Measurements from ENCODE around the gene ZNF132. TPM values are rescaled to one million over a fixed set of nuclear protein-coding genes. Genes with fewer than 3 reads are reported as not detected.

ZNF132 gene
- total and polyA plus RNA-seq, 9 of the 15 experiments (the other 6 are each of a cell fraction or from before 2014, with no cell fraction given) = 0.03 to 0.42 (median 0.10) TPM; not detected in 5

DNA sequence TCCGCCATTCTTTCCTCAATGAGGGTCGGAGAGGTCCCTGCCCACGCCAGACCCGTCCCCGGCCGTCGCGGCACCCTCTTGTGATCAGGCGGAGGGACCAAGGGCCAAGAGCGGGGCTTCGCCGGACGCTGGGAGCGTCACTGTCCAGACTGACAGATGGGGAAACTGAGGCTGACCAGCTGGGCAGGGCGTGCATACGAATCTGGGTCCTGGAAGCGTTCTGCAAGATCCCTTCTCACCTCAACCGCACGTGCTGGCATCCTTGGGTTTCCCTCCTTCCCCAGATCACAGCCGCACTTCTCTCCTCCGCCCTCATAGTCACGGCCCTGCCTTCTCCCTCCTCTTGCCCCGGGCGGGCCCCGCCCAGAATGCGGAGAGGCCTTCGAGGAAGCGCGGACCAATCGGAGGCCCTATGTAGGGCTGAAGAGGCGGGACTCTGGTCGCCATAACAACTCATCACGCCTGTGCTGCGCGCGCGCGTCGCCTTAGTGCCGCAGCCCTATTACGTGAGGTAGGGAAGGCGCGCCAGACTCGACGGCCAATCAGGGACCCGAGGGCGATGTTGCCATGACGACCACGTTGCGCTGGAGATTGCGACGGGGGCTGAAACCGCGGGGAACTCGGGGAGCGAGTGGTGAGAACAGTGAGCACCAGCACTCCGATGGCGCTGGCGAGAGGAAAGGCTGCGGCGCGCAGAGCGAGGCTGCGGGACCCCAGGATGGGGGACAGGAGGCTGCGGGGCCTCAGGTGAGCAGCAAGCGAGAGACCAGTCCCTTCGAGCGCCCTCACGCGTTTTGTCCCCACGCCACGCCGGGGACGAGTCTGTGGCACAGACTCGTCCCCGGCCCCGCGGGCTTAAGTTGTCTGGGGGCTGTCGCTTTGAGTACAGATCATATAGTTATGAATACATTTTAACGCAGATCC is 38.8 kb downstream of the ZNF132 start (continued):
- TF ChIP-seq ZC3H4 (CRISPR knock-in tag; IDR thresholded peaks at IDR 0.05; ENCODE audit: borderline replicate concordance) = no peak
- peak; percentile 59; the same call in 1 of the 2 replicates for TF ChIP-seq PML (IDR thresholded peaks at IDR 0.05; ENCODE audit: low read length)
- TF ChIP-seq ZNF121 (CRISPR knock-in tag; conservative IDR thresholded peaks at IDR 0.05) = no peak
- TF ChIP-seq ZNF583 (CRISPR knock-in tag; IDR thresholded peaks at IDR 0.05) = 0 out of 2 replicates have a peak, but pooled peaks have one; percentile 44
- TF ChIP-seq, protein P1, sequence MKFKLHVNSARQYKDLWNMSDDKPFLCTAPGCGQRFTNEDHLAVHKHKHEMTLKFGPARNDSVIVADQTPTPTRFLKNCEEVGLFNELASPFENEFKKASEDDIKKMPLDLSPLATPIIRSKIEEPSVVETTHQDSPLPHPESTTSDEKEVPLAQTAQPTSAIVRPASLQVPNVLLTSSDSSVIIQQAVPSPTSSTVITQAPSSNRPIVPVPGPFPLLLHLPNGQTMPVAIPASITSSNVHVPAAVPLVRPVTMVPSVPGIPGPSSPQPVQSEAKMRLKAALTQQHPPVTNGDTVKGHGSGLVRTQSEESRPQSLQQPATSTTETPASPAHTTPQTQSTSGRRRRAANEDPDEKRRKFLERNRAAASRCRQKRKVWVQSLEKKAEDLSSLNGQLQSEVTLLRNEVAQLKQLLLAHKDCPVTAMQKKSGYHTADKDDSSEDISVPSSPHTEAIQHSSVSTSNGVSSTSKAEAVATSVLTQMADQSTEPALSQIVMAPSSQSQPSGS (CRISPR knock-in tag; IDR thresholded peaks at IDR 0.05) = no peak
- TF ChIP-seq, protein P2, sequence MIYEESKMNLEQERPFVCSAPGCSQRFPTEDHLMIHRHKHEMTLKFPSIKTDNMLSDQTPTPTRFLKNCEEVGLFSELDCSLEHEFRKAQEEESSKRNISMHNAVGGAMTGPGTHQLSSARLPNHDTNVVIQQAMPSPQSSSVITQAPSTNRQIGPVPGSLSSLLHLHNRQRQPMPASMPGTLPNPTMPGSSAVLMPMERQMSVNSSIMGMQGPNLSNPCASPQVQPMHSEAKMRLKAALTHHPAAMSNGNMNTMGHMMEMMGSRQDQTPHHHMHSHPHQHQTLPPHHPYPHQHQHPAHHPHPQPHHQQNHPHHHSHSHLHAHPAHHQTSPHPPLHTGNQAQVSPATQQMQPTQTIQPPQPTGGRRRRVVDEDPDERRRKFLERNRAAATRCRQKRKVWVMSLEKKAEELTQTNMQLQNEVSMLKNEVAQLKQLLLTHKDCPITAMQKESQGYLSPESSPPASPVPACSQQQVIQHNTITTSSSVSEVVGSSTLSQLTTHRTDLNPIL (CRISPR knock-in tag; IDR thresholded peaks at IDR 0.05) = no peak
- TF ChIP-seq ZNF57 (CRISPR knock-in tag; IDR thresholded peaks at IDR 0.05) = no peak
- TF ChIP-seq, protein P3, sequence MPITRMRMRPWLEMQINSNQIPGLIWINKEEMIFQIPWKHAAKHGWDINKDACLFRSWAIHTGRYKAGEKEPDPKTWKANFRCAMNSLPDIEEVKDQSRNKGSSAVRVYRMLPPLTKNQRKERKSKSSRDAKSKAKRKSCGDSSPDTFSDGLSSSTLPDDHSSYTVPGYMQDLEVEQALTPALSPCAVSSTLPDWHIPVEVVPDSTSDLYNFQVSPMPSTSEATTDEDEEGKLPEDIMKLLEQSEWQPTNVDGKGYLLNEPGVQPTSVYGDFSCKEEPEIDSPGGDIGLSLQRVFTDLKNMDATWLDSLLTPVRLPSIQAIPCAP (CRISPR knock-in tag; IDR thresholded peaks at IDR 0.05; ENCODE audit: borderline replicate concordance) = no peak
- no peak for TF ChIP-seq ZNF3 (CRISPR knock-in tag; IDR thresholded peaks at IDR 0.05)
- no peak for TF ChIP-seq EWSR1 (IDR thresholded peaks at IDR 0.05; ENCODE audit: borderline replicate concordance, low read depth, partially characterized antibody)
- peak; percentile 97 for TF ChIP-seq MTA1 (IDR thresholded peaks at IDR 0.05; ENCODE audit: borderline replicate concordance)
- TF ChIP-seq, protein P4, sequence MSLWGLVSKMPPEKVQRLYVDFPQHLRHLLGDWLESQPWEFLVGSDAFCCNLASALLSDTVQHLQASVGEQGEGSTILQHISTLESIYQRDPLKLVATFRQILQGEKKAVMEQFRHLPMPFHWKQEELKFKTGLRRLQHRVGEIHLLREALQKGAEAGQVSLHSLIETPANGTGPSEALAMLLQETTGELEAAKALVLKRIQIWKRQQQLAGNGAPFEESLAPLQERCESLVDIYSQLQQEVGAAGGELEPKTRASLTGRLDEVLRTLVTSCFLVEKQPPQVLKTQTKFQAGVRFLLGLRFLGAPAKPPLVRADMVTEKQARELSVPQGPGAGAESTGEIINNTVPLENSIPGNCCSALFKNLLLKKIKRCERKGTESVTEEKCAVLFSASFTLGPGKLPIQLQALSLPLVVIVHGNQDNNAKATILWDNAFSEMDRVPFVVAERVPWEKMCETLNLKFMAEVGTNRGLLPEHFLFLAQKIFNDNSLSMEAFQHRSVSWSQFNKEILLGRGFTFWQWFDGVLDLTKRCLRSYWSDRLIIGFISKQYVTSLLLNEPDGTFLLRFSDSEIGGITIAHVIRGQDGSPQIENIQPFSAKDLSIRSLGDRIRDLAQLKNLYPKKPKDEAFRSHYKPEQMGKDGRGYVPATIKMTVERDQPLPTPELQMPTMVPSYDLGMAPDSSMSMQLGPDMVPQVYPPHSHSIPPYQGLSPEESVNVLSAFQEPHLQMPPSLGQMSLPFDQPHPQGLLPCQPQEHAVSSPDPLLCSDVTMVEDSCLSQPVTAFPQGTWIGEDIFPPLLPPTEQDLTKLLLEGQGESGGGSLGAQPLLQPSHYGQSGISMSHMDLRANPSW (CRISPR knock-in tag; IDR thresholded peaks at IDR 0.05) = no peak
- TF ChIP-seq, protein P5, sequence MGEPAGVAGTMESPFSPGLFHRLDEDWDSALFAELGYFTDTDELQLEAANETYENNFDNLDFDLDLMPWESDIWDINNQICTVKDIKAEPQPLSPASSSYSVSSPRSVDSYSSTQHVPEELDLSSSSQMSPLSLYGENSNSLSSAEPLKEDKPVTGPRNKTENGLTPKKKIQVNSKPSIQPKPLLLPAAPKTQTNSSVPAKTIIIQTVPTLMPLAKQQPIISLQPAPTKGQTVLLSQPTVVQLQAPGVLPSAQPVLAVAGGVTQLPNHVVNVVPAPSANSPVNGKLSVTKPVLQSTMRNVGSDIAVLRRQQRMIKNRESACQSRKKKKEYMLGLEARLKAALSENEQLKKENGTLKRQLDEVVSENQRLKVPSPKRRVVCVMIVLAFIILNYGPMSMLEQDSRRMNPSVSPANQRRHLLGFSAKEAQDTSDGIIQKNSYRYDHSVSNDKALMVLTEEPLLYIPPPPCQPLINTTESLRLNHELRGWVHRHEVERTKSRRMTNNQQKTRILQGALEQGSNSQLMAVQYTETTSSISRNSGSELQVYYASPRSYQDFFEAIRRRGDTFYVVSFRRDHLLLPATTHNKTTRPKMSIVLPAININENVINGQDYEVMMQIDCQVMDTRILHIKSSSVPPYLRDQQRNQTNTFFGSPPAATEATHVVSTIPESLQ (CRISPR knock-in tag; IDR thresholded peaks at IDR 0.05) = no peak
- no peak for TF ChIP-seq KAT2B (IDR thresholded peaks at IDR 0.05; ENCODE audit: low read depth, low read length)
- TF ChIP-seq, protein P6, sequence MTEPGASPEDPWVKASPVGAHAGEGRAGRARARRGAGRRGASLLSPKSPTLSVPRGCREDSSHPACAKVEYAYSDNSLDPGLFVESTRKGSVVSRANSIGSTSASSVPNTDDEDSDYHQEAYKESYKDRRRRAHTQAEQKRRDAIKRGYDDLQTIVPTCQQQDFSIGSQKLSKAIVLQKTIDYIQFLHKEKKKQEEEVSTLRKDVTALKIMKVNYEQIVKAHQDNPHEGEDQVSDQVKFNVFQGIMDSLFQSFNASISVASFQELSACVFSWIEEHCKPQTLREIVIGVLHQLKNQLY (CRISPR knock-in tag; conservative IDR thresholded peaks at IDR 0.05) = no peak; a peak in 1 of 4 replicates
- peak; percentile 90 for TF ChIP-seq SUPT5H (IDR thresholded peaks at IDR 0.05)
- TF ChIP-seq MEF2A (IDR thresholded peaks at IDR 0.05; ENCODE audit: control insufficient read depth, low read depth, low read length) = no peak
- no peak for TF ChIP-seq SRSF3 (IDR thresholded peaks at IDR 0.05; ENCODE audit: insufficient read depth, low read length)

Measured in K562 (cell line).